Suppressor macrophage treated with lipopolysaccharide for 4 hours (primary cell): ENCODE data around the gene PRKN.

Source experiments
- DNase-seq: peaks from one replicate; pipeline ENCODE4 v3.0.0-alpha.2; 2020

PRKN gene

DNA sequence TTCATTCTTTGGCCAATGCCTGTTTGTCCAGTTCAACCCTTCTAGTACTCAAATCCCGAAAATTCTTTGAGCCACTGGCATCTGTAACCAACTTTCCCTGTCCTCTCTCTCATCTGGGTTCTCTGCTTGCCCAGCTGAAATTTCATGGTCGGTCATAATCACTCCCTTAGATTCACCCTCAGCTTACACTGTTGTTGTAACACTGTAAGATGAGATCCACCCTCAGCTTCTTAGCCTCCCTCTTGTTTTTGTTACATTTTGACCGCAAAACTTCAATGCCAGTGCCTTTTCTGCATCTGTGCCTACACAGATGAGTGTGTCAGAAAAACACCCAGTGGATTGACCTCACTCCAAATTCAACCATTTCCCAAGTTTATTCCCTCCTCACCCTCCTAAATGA lies 1162.6 kb downstream of the PRKN start:
- no peak for DNase-seq

DNA sequence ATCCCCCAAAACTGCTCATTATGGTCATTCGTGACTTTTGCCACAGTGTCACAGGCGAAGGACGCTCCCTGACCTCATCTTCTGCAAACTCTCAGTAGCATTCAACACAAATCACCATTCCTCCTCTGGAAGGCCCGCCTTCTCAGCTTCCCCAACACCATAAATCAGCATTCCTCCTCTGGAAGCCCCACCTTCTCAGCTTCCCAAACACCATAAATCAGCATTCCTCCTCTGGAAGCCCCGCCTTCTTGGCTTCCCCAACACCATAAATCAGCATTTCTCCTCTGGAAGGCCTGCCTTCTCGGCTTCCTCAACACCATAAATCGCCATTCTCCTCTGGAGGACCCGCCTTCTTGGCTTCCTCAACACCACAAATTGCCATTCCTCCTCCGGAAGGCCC lies 1165.7 kb downstream of the PRKN start:
- no peak for DNase-seq

DNA sequence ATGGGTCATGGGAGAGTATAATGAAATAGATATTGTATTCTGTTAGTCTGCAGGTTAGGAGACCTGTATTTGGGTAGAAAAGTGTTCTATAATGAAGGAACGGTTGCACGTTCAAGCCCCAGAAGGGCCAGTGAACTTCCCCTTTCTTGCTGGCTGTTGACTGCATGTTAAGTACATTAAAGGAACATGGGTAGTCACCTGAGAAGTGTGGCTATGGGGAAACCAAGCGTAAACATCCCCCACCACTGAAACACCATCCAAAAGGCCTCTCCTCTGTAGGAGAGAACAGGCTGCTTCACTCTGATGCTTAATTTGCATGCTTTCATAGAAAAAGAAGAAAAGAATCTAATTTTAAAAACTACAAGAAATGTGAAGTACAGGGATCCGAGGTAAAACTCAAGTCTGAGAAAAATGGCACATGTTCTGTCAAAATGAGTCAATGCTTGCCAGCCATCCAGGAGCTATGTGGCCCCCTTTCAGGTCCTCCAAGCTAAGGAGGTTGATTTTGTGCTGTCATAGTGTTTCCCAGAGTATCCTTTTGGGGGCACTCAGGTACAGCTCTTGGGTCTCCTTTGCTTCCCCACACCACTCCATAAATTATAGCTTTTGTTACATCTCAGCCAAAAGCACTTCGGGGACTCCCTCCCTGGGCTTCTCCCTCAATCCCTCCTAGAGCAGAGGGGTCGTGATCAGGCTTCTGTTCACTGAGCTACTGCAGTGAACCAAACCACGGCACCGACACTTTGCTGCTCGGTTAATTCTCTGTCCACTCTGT lies 1170.0 kb downstream of the PRKN start:
- DNase-seq, result no peak

DNA sequence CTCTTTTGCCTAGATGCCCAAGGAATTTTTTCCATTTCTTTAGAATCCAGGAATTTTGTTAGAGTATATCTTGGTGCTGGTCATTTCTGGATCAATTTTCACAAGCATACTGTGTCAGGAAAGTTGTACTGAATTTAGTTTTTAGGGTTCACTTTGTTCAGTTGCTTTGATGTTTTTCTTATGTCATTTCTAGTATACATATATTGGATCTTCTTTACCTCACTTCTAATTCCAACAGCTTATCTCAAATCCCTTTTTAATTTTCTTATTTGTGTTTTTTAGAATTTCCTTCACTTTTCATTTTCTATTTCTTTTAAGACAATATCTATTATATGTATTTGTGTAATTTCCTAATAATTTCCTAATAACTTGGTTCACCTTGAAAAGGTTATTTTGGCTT lies 1172.7 kb downstream of the PRKN start:
- DNase-seq, result no peak

DNA sequence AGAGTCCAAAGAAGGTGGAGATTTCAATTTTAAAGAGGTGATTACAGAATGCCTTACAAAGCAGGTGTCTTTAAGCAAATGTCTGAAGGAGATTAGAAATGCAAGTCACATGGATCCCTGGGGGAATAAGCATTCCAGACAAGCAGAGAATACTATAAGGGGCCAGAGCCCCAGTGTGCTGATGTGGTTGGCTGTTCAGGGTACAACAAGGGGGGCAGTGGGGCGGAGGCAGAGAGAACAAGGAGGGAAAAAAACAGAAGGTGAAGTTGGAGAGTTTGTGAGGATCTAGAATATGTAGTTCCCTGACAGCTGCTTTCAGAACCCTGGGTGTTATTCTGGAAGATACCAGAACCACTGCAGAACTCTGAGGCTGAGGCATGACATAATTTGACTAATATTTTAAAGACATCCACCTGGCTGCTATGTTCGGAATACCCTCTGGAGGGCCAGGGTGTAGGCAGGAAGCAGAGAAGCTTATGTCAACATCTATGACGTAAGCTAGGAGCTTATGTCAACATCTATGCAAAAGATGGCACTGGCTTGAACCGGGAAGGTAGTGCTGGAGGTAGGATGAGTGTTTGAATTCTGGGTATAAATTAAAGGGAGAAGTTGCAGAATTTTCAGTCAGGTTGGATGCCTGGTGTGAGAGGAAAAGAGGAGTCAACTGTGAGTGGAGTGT lies 1177.5 kb downstream of the PRKN start:
- no peak for DNase-seq

DNA sequence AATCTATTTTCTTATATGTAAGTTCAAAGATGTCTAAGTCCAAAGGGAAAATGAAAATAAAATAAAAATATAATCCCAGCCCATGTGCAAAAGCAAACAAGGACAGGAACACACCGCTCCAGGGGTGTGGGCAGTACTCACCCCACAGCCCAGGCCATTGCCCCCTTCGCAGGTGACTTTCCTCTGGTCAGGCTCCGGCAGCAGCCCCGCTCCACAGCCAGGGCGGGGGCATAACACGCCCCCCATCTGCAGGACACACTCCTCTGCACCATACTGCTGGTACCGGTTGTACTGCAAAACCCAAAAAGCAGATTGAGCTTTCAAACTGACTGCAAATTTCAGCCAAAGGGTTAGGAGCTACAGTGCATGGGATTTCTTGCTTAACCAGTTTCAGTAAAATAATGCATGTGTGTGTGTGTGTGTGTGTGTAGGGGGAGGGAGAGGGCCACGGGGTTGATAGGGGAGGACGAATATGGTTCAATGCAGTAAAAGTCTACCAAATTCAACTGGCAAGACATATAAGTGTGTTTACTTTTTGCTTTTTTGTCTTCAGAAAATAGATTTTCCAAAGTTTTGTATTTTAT lies 1178.8 kb downstream of the PRKN start:
- no peak for DNase-seq

DNA sequence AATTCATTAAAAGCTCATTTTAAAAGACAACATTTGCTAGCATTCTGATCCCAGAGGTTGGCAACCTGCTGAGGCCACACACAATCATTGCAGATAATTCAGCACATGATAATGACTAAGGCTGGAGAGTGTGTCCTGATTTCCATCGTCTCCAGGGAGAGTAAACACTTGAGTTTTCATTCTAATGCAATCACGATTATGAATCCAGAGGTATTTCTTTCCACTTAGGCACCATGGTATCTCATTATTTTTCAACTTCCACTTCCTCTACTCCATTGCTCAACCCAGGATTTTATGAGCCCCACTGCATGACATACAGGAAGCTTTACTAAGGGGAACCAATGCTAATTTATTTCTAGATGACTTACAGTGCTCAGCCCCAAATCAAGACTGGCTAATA lies 1179.9 kb downstream of the PRKN start:
- no peak for DNase-seq

DNA sequence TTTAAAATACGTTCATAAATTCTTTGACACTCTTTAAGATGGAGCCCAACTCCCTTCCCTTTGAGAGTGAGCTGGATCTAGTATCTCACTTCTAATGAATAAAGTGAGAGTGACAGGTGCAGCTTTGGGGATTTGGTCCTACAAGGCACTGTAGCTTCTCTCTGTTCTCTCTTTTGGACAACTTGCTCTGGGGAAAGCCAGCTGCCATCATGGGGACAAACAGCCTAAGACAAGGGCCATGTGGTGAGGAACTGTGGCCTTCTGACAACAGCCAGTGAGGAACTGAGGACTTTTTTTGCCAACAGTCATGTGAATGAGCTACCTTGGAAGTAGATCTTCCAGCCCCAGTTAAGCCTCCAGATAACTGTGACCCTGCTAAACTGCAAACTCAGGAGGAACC lies 1180.9 kb downstream of the PRKN start:
- DNase-seq, result no peak

DNA sequence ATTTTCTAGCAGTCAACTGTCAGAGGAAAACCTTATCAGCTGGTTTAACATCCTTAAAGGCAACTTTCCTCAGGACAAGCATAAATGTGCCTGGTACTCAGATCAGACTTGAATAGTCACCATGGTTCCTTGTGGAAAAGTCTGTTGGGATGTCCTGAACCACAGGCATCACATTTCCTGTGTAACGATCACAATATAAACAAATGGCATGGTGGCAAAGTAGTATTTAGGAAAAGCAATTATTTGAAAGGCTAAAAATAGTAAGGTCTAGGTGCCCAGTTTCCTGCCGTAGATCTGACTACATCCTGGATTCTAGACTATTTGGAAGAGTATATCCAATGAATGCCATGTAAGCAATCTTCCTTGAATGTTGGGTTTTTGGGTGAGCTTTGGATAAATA lies 1181.8 kb downstream of the PRKN start:
- DNase-seq, result no peak

DNA sequence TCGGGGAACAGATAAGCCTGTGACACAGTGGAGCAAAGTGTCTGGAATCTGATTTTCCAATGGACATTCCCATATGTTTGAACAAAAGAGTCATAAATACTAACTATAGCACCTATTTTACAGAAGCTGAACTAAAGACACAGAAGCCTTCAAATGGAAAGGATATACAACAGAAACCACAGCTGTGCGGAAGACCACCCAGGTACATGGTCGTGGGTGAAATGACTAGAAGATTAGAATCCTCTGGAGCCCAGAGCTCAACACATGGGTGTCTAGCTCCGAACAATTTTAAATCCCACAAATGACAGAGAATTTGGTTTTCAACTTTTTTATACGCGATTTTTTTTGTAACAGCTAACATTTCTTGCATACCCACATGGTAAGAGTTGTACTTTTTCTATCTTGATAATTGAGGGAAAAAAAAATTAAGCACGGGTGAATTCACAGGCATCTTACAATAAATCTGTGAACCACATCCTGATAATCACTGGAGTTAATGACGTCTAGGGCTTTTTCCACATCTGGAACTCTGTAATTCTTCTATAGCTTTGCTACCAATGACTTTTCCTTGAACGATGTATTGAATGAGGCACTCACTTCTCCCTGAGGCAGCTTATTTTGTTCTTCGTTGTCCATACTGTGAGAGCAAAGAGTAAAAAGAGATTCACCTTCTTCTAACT lies 1182.6 kb downstream of the PRKN start:
- DNase-seq, result no peak

DNA sequence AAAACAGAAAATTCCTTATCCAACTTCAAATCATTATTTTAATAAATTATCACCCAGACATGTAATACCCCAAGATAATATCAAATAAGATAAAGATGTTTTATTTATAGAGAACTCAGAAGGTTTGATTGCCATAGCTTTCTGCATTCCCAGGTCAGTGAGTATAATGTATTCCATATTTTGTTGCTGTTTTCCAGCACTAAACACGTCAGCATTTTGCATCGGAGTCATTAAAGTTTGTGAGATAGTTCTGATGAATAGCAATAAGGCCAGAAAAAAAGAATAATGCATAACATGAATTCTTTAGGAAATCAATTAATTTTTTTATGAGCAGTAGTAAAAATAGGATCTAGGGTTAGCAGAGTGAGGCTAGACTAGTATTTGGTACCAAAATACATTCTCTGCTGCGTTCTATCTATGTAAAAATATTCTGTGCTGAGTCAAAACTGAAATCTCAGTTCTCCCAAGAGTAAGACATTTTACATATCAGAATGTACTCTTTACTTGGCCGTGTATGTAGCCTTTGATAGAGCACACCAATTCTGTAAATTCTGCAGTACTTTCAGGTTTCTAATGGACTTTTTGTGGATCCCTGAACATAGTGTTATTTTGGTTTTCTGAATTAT lies 1183.8 kb downstream of the PRKN start:
- DNase-seq, result no peak

DNA sequence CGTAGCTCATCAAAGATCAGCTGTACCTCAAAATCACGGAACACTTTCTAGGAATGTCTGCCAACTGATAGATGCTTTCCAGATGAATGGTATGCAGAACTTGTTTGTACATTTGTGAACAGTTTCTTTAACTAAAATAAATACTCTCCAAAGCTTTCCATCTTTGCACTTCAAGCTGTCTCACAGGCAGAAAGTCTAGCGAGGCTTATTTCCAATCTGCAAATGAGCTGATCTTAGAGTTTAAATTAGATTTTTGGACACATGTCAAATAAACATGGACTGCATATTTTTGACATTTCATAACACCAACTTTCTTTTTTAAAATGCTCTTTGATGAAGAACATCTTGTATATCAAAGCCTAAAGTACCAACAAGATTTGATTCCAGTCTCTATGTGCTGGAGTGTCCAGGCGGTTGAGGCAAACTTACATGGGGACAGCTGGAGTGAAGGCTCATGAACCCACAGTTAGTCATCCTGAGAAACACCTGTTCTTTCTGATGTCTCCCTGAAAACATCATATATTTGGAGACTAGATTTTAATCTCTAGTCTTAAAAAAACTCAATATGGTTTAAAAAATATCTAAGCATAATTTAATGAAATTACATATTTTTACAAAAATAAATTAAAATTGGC lies 1185.1 kb downstream of the PRKN start:
- DNase-seq, result no peak

DNA sequence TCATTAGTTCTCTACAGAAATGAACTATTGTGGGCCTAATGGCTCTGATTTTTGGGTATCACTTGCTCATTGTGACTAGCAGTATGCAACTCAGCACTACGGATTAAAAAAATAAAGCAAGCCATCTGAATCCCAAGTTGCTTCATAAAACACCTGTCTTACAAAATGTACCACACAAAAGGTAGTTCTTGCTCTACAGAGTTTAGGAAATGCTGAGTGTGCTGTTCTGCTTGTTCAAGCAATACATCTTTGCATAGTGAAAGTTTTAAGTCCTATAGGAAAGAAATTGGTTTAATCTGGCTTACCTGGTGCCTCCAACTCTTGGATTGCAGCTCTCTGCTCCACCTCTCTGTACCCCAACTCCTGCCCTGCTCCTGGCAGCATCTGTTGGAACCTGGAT lies 1187.0 kb downstream of the PRKN start:
- no peak for DNase-seq

DNA sequence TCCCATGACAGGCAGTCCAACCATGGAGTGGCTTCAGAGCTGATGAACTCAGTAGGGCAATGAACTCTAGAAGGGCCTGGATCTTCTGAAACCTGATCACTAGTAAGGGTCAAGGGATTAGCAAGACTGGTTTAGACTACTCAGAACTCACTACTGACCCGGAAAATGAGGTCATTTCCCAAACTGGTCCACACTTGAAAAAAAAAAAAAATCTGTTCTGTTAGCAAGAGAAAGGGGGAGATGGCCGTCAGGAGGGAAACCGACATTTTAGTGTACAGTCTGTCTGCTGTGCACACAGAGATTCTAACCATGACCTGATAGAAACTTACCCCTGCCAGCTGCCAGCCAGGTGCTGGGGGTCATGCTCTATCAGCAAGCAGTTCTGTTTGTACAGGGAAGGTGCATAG lies 1191.3 kb downstream of the PRKN start:
- DNase-seq, result no peak

DNA sequence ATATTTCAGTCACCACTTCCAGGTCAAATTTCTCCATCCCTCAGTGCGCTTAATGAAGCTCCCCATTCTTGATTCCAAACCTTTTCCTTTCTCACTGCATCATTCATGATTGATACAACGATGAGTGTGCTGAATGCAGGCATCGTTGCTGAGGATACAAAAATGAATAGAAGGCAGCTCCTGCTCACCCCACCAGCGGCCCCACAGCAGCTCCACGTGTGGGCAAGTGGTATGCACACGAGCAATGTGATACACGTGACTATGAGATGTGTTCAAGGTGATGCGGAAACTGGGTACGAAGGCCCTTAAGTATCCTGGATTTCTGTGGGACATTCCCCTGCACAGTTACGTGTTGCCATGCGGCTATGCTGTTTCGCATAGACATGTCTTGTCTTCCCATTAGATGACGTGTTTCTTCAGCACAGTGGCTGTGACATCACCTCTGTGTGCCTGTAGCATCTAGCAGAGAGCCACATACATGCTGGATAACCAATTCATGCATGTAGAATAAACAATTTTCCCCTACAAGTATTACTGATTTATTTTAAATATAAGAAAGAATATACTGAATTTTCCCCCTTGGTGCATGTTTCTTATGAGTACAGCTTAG lies 1193.2 kb downstream of the PRKN start:
- DNase-seq, result no peak

DNA sequence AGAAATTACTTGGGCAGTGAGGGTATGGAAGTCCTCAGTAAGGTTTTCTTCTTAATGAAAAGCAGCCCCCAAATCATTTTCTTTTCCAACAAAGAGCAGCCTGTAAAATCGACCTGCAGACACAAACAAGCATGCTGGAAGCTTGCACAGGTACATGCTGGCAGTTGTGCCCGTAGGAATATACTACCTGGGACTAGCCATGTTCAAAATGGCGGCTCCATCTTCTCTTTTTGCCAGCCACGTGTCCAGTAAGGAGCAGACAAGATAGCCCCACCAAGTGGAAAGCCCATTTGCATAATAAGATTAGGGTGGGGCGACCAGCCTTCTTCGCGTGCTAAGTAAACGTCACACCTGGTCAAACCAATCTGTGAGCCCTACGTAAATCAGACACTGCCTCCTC lies 1194.3 kb downstream of the PRKN start:
- DNase-seq, result no peak

DNA sequence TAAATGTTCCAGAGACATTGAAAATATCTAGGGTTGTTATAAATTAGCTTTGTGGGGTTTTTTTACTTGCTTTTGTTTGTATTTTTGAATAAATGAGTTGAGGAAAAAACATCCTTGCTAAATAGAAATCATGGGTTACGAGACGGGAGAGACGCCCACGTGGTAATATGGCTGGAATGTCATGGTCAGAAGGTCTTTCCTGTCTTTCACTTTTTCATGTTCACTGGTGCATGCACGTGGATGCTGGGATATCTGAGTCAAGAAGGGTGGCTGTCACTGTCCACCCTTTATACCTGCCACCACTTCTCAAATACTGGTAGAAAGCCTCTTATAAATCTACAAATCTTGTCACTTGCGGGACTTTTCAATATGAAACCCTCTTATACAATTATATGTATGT lies 1195.0 kb downstream of the PRKN start:
- DNase-seq, result no peak

DNA sequence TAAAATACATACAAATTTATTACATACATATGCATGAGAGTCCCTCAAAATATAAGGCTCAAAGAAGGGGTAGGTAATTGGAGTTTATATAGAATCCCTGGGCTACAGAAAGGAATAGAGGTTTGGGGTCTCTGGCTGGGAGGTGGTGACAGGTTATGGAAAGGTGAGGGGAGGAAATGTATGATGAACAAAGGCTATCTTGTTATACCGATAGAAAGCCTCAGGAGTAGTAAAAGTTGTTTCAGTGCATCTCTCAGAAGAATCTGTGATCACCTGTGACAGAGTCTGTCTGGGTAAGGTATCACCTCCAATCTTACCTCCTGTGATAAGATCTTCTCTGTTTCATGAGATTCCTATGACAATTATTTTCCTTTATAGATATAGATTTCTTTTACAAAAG lies 1200.8 kb downstream of the PRKN start:
- DNase-seq, result no peak

DNA sequence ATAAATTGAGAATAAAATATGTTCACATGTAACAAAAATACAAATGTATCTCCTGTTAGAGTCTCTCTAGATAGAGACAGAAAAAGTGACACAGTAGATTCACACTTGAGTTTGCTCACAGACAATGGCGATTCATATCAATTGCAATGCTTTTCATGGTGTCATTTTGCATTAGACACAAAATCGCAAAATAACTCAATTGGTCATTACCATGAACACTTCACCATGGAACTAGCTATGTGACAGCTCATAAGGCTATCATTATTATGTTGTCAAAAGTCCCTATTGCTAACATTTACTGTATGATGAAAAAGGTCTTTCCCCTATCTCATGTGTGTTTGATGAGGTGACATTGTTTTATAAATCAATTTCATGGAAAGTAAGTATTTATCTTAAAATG lies 1204.2 kb downstream of the PRKN start:
- DNase-seq, result no peak

DNA sequence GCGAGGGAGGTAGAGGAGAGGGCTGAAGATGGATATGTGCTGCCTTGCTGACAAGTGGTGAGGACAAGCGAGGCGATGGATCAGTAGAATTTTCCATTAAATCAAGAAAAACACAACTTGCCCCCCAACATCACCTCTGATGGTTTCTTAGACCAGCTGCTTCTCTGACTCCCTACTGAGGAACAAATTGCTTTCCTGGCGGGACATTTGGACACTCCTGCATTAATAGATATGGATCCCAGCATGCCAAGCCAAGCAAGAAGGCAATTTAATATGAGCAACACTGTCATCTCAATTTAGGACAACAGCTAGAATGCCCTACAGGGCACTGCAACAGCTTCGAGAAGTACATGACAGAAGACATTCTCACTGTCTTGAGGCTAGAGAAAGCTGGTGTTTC lies 1205.3 kb downstream of the PRKN start:
- DNase-seq, result no peak

DNA sequence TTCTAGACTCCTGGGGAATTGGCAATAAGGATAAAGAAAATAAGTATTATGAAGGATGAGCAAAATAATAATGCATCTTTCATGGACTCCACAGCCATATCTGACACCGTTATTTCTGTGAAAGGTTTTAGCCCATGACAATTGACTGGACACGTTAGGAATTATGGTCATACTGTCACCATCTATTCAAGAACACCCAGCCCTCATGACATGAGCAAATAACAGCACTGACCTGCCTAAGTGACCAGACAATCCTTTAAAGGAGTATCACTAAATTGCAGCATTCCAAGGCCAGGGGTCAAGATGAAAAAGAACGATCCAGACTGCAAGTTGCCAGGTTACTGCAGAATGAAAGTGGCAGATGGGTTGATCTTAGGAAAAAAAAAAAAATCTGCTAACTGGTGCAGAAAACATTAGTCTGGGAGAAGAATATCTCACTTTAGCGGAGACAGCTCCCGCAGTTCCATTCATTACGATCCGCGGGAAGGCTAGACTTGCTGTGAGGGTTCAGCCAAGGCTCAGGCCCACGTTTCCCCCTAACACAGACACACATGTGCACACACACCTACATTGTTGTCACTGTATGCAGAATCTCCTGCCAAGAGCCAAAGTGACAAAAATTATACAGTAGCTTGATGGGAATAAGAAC lies 1216.0 kb downstream of the PRKN start:
- no peak for DNase-seq

DNA sequence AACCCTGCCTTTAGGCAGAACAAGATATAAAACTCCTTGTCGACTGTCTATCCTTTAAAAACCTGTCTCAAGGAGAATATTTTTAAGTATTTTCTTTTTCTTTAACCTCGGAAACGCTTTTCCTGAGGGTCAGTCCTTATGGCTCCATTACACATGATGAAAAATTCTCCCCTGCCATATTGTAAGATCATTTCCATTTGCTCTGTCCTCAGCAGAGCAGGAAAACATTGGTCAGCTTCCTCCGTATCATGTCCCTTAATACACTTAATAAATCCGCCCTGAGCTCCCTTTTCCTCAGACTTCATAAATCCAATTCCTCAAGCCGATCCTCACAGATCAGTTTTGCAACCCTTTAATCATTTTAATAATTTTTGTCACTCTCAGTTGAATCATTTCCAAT lies 1219.2 kb downstream of the PRKN start:
- no peak for DNase-seq
